ENCODE data around the gene SHB. TPM values are rescaled to one million over a fixed set of nuclear protein-coding genes. Genes with fewer than 3 reads are reported as not detected.

The SHB gene
- total RNA-seq, 2 experiments from 2014 or later, result 2.8 to 3.2 TPM

- Mint-ChIP-seq H3K4me3 (no peak overlapping the region), H3K36me3 (ENCODE audit: low read depth) (no peaks in the 10 kb centered on the region), H3K27ac (no peak overlapping the region), H3K4me1 (ENCODE audit: low read depth) (peaks cover 35% of the 10 kb centered on the region), H3K9me3 (no peaks in the 10 kb centered on the region), H3K27me3 (no peaks in the 10 kb centered on the region)
- ATAC-seq (no peak), DNase-seq (no peak)
- CTCF ChIA-PET, result interaction anchor here (1.3 kb wide), 1 partner anchor 65 kb away, joined by 3 read pairs; no protein-coding TSS in a partner anchor
- intact Hi-C loops (cut with micrococcal nuclease), result no loop called here
- POLR2A ChIA-PET, result no interaction called here
- no peak for TF ChIP-seq CTCF (IDR thresholded peaks at IDR 0.05)
These were observed 72.8 kb downstream of the SHB start for GRCh38 chr9:37995961-37996818.

- DNase-seq (no peak), ATAC-seq (no peak)
- Mint-ChIP-seq H3K27me3 (no peaks in the 10 kb centered on the region), H3K9me3 (no peaks in the 10 kb centered on the region), H3K4me3 (no peak overlapping the region), H3K27ac (peak overlapping the region; percentile 53), H3K36me3 (ENCODE audit: low read depth) (no peaks in the 10 kb centered on the region), H3K4me1 (ENCODE audit: low read depth) (peaks cover 29% of the 10 kb centered on the region)
- ChIA-PET POLR2A (interaction anchor here (1.1 kb wide), 1 partner anchor 92 kb away, joined by 4 read pairs; the partner anchor contains the start of gene SLC25A51), CTCF (interaction anchor here (1.3 kb wide), 1 partner anchor 65 kb away, joined by 3 read pairs; no protein-coding TSS in a partner anchor)
- intact Hi-C loops (cut with micrococcal nuclease), result no loop called here
- no peak for TF ChIP-seq CTCF (IDR thresholded peaks at IDR 0.05)
These were observed 73.7 kb downstream of the SHB start for GRCh38 chr9:37995348-37995737.

GRCh38 chr9:37994639-37995347, 74.2 kb downstream of the SHB start:
- no peak for TF ChIP-seq CTCF (IDR thresholded peaks at IDR 0.05)
- peak overlapping the region; percentile 83 for H3K27ac Mint-ChIP-seq

GRCh38 chr9:37992924-37993349, 76.1 kb downstream of the SHB start:
- ATAC-seq (no peak), DNase-seq (no peak)
- Mint-ChIP-seq H3K9me3 (no peaks in the 10 kb centered on the region), H3K36me3 (ENCODE audit: low read depth) (no peaks in the 10 kb centered on the region), H3K4me1 (ENCODE audit: low read depth) (peaks cover 22% of the 10 kb centered on the region), H3K27ac (no peak overlapping the region), H3K4me3 (no peak overlapping the region), H3K27me3 (no peaks in the 10 kb centered on the region)
- intact Hi-C loops (cut with micrococcal nuclease), result no loop called here
- CTCF ChIA-PET, result no interaction called here
- POLR2A ChIA-PET, result no interaction called here
- TF ChIP-seq CTCF (IDR thresholded peaks at IDR 0.05), result no peak

More at GRCh38 chr9:37994639-37995347, 74.2 kb downstream of the SHB start:
- no peaks in the 10 kb centered on the region for H3K36me3 Mint-ChIP-seq (ENCODE audit: low read depth)
- intact Hi-C loops (cut with micrococcal nuclease), result no loop called here
- peak; percentile 85 for ATAC-seq
- peaks cover 27% of the 10 kb centered on the region for H3K4me1 Mint-ChIP-seq (ENCODE audit: low read depth)
- H3K9me3 Mint-ChIP-seq, result no peaks in the 10 kb centered on the region
- H3K4me3 Mint-ChIP-seq, result peak overlapping the region; percentile 24
- ChIA-PET CTCF (interaction anchor here (0.6 to 1.5 kb wide), 2 partner anchors 11 to 247 kb away, joined by 3 to 4 read pairs; no protein-coding TSS in a partner anchor), POLR2A (interaction anchor here (1.1 kb wide), 1 partner anchor 92 kb away, joined by 4 read pairs; the partner anchor contains the start of gene SLC25A51)
- peak; percentile 73 for DNase-seq
- H3K27me3 Mint-ChIP-seq, result no peaks in the 10 kb centered on the region
